ENCODE results near the gene PANK2.

DNA sequence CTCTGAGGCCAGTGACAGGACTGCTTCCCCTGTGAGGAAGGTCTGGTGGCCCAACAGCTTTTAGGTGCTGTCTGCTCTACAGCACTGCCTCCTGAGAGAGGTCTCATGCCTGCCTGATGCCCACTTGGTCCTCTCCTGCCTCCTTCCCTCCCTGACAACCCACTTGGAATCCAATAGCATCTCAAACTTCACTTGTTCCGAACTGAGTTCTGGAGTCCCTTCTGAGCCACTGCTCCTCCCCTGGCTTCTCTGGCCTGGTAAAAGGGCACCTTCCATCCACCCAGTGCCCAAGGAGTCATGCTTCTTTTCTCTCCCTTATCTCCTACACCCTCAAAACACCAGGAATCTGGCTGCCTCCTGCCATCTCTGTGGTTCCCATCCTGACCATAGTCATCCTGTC is 40.6 kb upstream of the PANK2 start:
- no peak for TF ChIP-seq CTCF (conservative IDR thresholded peaks at IDR 0.05; ENCODE audit: low read depth, low read length)
- no peak for TF ChIP-seq EZH2phosphoT487 (IDR thresholded peaks at IDR 0.05; ENCODE audit: borderline replicate concordance, low read length)
- no peak for TF ChIP-seq EZH2 (IDR thresholded peaks at IDR 0.05; ENCODE audit: low read length, unreplicated experiment)

Data from PC-3 (cell line).